Heart right ventricle (tissue), 16 donors: ENCODE results near the gene STK4. TPM values are rescaled to one million over a fixed set of nuclear protein-coding genes. Genes with fewer than 3 reads are reported as not detected.
A peak's percentile ranks its signal among the peaks of the same experiment; 100 is the strongest.

Experiments used
- ATAC-seq, 8 donors: fragments of 200-7000 bp; cut with Tn5 transposase; one replicate each; pipeline ENCODE4 v1.9.1; 2020; ENCODE audit warnings: mild to moderate bottlenecking in 8 of 8, moderate library complexity in 8 of 8, moderate number of reproducible peaks in 1 of 8
- DNase-seq, 2 donors: peaks; one replicate each; pipeline ENCODE4 v3.0.0-alpha.2; 2020
- H3K27ac ChIP-seq, 10 donors: fragments of 200-600 bp; sonication (generic) in 2 of 10; one replicate each; pipeline versions ENCODE4 v1.5.0 to v1.8.0; 2020 to 2022; ENCODE audit warnings: mild to moderate bottlenecking in 3 of 10
- H3K27me3 ChIP-seq, 7 donors: fragments of 200-600 bp; one replicate each; pipeline ENCODE4 v1.8.0; 2021 to 2022; ENCODE audit warnings: mild to moderate bottlenecking in 2 of 7
- H3K36me3 ChIP-seq, 9 donors: fragments of 200-600 bp; sonication (generic) in 1 of 9; one replicate each; pipeline versions ENCODE4 v1.5.0 to v1.8.0; 2020 to 2022; ENCODE audit warnings: mild to moderate bottlenecking in 2 of 9
- H3K4me1 ChIP-seq, 9 donors: fragments of 200-600 bp; sonication (generic) in 1 of 9; one replicate each; pipeline versions ENCODE4 v1.5.0 to v1.8.0; 2020 to 2022; ENCODE audit warnings: mild to moderate bottlenecking in 4 of 9
- H3K4me3 ChIP-seq, 10 donors: fragments of 200-600 bp; sonication (generic) in 2 of 10; one replicate each; pipeline versions ENCODE4 v1.5.0 to v1.8.0; 2020 to 2022; ENCODE audit warnings: mild to moderate bottlenecking in 7 of 10, moderate library complexity in 2 of 10
- H3K9me3 ChIP-seq, 11 donors: fragments of 200-600 bp in 10 of 11; sonication (generic) in 2 of 11; one replicate each; pipeline versions ENCODE4 v1.5.0 to v1.8.0; 2013 to 2022; ENCODE audit warnings: mild to moderate bottlenecking in 2 of 11, control low read depth in 1 of 11, moderate library complexity in 1 of 11
- CTCF ChIP-seq, 9 donors: fragments of 200-600 bp; sonication (generic) in 2 of 9; IDR thresholded peaks; one replicate each; pipeline versions ENCODE4 v1.5.0 to v1.8.0; 2021 to 2022; ENCODE audit warnings: antibody characterized with exemption in 9 of 9, mild to moderate bottlenecking in 5 of 9, moderate library complexity in 1 of 9
- WGBS, 2 donors: extraction: QIAGEN DNeasy Blood & Tissue Kit; methylation state at CpG; one replicate each; pipeline ENCODE4 v1.1.7; 2013; ENCODE audit warnings: inconsistent platforms in 1 of 2; 5-methylcytosine and 5-hydroxymethylcytosine counted together
- intact Hi-C, 10 donors: fragments of 100-400 bp; cut with DNase I; formaldehyde crosslinking; loops; one replicate each; pipeline versions ENCODE4 v1.11.1 to v1.14.2; 2022
- polyA plus RNA-seq, 2 donors: library from polyadenylated mRNA; stranded (reverse); fragments of 200-250 nt; gene quantifications; one replicate each; pipeline ENCODE4 v1.2.3, GENCODE V29; 2013
- total RNA-seq, 10 donors: library from RNA; stranded (reverse); fragmentation: NEBNext Ultra II Directional in 3 of 10; extraction: Animal tissue kit (Norgen Biotek cat#: 25700) in 3 of 10; gene quantifications; one replicate each; pipeline versions ENCODE4 v1.2.1 to v1.2.4, GENCODE V29; 2021 to 2023
- donor health status: Arrhythmogenic right ventricular cardiomyopathy.
- donor health status: ischemic (EF 13 %, LVEDD 7.1; RV severe dilation, severe dysfunction).
- donor health status: healthy with polysubstance abuse.
- donor health status: DM: no; HTN: yes; CAD: no.
- donor health status: DM: no; HTN: no; CAD: no.
- donor health status: ischemic (EF 25% LVEDD 6.9; RV normal size, moderate dysfunction).
- donor health status: ischemic (EF 25% LVEDD 5.7; RV mildly dilated, moderate dysfunction).
- donor health status: healthy.
- donor health status: DM: yes; HTN: yes; CAD: no.
- donor health status: Ischemic cardiomyopathy.
- donor health status: ischemic (EF 35%, LVEDD 5.7; RV mildly dilated, moderate dysfunction).
- donor health status: nonischemic (EF 11% LVEDD 7.7; RV severe dilation, severe dysfunction).
- donor health status: DM: yes; HTN: yes; CAD: no.
- donor health status: PGD.
- donor health status: ischemic (EF 29% LVEDD 5.4; RV normal size, mild dysfunction).
- donor health status: nonischemic (EF 23%, LVEDD 6.1; RV moderate dilation, normal function).

The STK4 gene
- total and polyA plus RNA-seq, 12 donors: 3.7 to 18.1 (median 8.1) TPM

GRCh38 chr20:44955270-44955669 is 11.0 kb upstream of the STK4 start:
- no peak for TF ChIP-seq CTCF (IDR thresholded peaks at IDR 0.05)
- 71 to 77% methylated on average over 4 of the region's 4 CpGs for WGBS, 2 donors
- H3K4me1 ChIP-seq: peaks cover 0 to 17% (median 10%) of the 10 kb centered on the region in 9 donors
- H3K27me3 ChIP-seq: no peaks in the 10 kb centered on the region
- ATAC-seq: no peak
- no peaks in the 10 kb centered on the region for H3K9me3 ChIP-seq
- no peak overlapping the region for H3K4me3 ChIP-seq
- no peak overlapping the region for H3K27ac ChIP-seq
- peaks cover 0 to 74% (median 33%) of the 10 kb centered on the region in 9 donors for H3K36me3 ChIP-seq
- intact Hi-C loops: no loop called here
- no peak for DNase-seq

DNA sequence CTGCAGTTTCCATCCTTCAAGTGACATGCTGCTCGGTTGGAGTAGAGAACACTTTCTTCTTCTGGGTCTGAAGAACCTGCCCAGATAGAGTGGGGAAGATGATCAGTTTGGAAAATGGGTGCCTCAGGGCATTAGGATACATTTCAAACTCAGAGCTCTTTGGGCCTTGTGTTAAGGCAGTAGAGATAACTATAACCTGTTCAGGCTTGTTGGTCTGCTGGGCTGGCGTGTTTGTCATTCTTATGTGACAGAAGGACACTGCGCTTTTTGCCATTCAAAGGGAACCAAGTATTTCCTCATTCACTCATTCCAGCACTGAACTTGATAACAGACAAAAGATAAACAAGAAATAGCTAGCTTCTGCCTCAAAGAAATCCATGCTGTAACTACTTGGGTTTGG is 9.9 kb upstream of the STK4 start:
- intact Hi-C loops: no loop called here
- Histone ChIP-seq H3K9me3 (no peaks in the 10 kb centered on the region), H3K27me3 (no peaks in the 10 kb centered on the region), H3K36me3 (peaks cover 0 to 62% (median 22%) of the 10 kb centered on the region in 9 donors), H3K27ac (no peak overlapping the region), H3K4me1 (peaks cover 0 to 24% (median 17%) of the 10 kb centered on the region in 9 donors), H3K4me3 (no peak overlapping the region)
- DNase-seq (no peak), ATAC-seq (no peak)
- TF ChIP-seq CTCF (IDR thresholded peaks at IDR 0.05): no peak
- 94 to 95% methylated on average over 3 of the region's 3 CpGs for WGBS, 2 donors

DNA sequence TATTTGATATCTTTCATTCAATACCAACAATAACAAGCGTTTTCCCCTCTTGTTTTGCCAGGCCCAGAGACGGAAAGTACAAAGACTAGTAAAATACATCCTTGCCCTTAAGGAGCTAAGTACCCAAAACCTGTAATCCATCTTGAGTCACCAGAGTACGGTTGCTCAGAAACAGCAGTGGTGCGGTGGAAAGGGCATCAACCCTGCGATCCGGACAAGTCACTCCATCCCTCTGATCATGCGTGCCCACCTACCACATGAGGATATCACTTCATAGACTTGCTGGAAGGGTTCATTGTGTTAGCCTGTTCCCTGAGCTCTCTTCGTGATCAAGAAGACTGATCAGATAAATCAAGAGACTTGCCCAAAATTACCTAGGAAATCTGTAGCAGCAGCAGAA is 8.0 kb upstream of the STK4 start:
- no peak for TF ChIP-seq CTCF (IDR thresholded peaks at IDR 0.05)
- Histone ChIP-seq H3K36me3 (peaks cover 0 to 44% (median 20%) of the 10 kb centered on the region in 9 donors), H3K9me3 (no peaks in the 10 kb centered on the region), H3K4me3 (no peak overlapping the region), H3K27ac (no peak overlapping the region), H3K4me1 (peaks cover 0 to 24% (median 17%) of the 10 kb centered on the region in 9 donors), H3K27me3 (no peaks in the 10 kb centered on the region)
- 95 to 97% methylated on average over 8 of the region's 8 CpGs for WGBS, 2 donors
- no peak for ATAC-seq
- intact Hi-C loops: no loop called here
- no peak for DNase-seq

DNA sequence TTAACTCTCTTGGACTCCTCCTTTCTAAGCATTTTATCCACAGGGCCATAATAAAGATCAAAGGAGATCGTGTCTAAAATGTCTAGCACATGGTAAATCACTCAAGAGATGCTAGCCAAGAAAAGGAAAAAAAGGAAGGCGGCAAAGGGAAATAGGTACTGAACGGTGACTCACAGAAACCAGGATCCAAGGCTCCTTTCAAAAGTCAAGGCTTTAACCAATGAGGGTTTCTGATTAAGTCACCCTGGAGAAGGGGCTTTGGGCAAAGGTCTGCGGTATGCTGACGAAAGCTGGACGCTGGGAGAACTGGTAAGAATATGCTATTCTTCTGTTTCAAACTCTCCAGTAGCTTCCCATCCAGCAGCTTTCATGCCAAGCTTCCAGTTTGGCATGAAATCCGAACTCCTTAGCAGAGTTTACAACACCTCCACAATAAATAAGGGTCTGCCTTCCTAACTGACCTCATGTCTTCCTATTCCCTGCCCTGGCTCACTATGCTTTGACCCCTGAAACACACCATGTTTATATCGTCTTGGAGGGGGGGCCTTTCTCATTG is 7.2 kb upstream of the STK4 start:
- DNase-seq (no peak), ATAC-seq (no peak)
- Histone ChIP-seq H3K27ac (peak overlapping the region in 6 of 10 donors; percentile 73 to 91 (median 82)), H3K36me3 (peaks cover 0 to 35% (median 18%) of the 10 kb centered on the region in 9 donors), H3K4me3 (peak overlapping the region in 9 of 10 donors; percentile 78 to 98 (median 89)), H3K9me3 (no peaks in the 10 kb centered on the region), H3K27me3 (no peaks in the 10 kb centered on the region), H3K4me1 (peaks cover 0 to 24% (median 17%) of the 10 kb centered on the region in 9 donors)
- 39 to 41% methylated on average over 8 of the region's 8 CpGs for WGBS, 2 donors
- intact Hi-C loops: no loop called here
- no peak for TF ChIP-seq CTCF (IDR thresholded peaks at IDR 0.05)
